GM21390 (cell line): ENCODE measurements around the gene SGCA.

Experiments used
- ATAC-seq: cut with Tn5 transposase; IDR thresholded peaks from one replicate; pipeline ENCODE4 v1.9.1; 2021; ENCODE audit not compliant: unreplicated experiment

The SGCA gene

DNA sequence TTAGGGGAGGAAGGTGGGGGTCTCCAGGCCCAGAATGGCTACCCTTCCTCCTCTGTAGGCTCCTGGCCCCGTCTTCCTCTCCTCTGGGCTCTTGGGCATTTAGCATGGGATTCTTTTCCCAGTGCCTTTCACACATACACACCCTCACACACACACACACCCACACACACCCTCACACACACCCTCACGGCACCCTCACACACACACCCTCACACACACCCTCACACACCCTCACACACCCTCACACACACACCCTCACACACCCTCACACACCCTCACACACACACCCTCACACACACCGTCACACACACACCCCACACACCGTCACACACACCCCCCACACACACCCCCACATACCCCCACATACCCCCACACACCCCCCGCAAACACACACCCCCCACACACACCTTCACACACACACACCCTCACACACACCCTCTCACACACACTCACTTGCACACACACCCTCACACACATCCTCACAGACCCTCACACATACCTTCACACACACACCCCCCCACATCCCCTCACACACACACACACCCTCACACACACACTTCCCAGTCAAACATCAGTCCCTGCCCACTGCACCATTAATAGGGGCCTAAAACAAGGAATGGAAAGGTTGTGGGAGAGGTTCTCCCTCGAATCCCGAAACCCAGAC, 845 bp downstream of the SGCA start:
- ATAC-seq: no peak

GRCh38 chr17:50167371-50167770, 1.6 kb downstream of the SGCA start:
- no peak for ATAC-seq

DNA sequence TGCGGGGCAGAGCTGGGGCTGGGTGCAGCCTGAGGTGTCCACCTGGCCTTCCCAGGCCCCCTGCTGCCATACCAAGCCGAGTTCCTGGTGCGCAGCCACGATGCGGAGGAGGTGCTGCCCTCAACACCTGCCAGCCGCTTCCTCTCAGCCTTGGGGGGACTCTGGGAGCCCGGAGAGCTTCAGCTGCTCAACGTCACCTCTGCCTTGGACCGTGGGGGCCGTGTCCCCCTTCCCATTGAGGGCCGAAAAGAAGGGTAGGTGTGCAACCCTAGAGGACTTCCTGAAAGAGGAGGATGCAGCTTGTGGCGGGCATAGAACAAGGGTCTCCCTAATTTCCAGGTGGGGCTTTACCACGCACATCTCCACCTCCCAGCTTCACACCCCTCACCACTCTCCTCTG, 2.5 kb downstream of the SGCA start:
- no peak for ATAC-seq

DNA sequence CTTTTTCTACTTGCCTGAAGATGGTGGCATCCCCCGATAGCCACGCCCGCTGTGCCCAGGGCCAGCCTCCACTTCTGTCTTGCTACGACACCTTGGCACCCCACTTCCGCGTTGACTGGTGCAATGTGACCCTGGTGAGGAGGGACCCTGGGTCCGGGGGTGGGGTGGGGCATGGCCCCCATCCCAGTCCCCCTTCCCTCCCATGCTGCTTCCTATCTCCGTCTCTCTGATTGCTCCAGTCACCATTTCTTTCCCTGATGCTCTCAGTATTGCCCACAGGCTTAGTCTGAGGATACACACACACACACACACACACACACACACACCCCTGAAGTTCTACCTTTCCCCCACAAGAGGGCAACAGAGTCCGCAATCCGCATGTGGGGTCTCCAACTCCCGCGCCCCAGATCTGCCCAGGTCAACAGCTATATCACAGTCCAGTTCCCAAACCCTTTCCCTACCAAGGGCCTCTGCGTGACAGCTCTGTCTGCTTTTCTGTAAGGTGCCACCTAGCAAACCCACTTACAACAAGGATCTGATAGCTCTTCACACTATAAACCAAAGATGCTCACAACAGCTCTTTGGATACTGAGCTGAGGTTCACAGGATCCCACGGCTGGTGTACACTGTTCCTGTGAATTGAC, 3.4 kb downstream of the SGCA start:
- no peak for ATAC-seq

- ATAC-seq: no peak
These were observed 4.2 kb downstream of the SGCA start for GRCh38 chr17:50169881-50170459.

DNA sequence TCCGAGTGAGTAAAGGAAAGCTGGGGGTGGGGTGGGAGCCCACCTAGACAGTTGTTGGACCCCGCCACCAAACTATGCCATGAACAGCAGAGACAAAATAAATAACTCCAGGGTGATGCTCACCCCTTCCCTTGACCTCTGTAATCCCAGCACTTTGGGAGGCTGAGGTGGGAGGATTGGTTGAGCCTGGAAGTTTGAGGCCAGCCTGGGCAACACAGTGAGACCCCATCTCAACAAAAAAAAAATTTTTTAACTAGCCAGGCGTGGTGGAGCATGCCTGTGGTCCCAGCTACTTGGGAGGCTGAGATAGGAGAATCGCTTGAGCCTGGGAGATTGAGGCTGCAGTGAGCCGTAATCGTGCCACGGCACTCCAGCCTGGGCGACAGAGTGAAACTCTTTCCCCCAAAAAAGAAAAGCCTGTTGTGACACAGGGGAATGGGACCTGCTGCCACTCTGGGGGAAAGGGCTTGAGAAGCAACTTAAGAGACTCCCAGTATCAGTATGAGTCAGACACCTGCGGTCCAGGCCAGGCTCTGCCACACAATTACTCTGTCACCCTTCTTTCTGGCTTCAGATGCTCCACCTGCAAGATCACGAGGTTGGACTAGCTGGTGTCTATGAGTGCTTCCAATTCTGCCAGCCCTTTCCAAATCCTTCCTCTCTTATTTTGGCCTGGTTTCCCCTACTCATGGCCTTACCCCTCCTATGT, 5.0 kb downstream of the SGCA start:
- ATAC-seq: peak; percentile 79

- no peak for ATAC-seq
These were observed 5.7 kb downstream of the SGCA start for GRCh38 chr17:50171371-50172071.

- ATAC-seq: no peak
These were observed 6.3 kb downstream of the SGCA start for GRCh38 chr17:50172130-50172529.

DNA sequence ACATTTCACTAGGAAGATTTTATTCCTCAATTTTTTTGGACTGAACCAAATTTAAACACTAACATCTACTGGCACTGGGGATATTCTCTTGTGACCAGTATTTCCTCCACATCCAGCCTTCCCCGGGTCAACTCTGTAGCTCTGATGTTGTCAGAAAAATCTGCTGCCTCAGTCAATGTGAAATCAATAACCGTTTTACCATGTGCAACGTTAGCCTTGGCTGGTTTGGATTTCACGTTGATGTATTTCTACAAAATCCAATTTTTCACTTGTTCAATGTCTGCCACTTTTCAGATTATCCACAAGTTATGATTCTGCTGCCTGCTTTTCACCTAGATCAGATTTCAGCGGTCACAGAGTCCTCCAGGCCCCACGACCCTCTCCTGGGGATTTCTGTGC, 7.1 kb downstream of the SGCA start:
- ATAC-seq: no peak

GRCh38 chr17:50173335-50173941, 7.6 kb downstream of the SGCA start:
- ATAC-seq: no peak

- ATAC-seq: no peak
These were observed 8.6 kb downstream of the SGCA start for GRCh38 chr17:50174444-50174843.

GRCh38 chr17:50175035-50175807, 9.4 kb downstream of the SGCA start:
- ATAC-seq: no peak

GRCh38 chr17:50176559-50177357, 11.0 kb downstream of the SGCA start:
- no peak for ATAC-seq

DNA sequence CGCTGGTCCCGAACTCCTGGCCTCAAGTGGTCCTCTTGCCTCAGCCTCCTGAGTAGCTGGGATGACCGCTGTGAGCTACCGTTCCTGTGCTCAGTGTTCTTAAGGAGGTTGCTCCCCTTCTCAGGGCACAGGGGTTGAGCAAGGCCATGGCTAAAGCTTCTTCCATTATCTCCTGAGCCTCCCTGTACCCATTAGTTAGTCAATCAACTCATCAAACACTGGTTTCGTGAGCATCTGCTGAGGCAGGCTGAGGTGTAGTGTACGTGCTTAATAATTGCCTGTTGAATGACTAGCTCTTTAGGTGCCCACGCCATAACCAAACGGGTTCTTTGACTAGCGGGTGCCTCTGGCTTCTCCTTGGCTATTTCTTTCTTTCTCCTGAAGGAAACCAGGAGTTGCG, 11.7 kb downstream of the SGCA start:
- ATAC-seq: no peak

GRCh38 chr17:50177983-50178834, 12.4 kb downstream of the SGCA start:
- peak; percentile 74 for ATAC-seq

- no peak for ATAC-seq
These were observed 14.3 kb downstream of the SGCA start for GRCh38 chr17:50180111-50180510.

DNA sequence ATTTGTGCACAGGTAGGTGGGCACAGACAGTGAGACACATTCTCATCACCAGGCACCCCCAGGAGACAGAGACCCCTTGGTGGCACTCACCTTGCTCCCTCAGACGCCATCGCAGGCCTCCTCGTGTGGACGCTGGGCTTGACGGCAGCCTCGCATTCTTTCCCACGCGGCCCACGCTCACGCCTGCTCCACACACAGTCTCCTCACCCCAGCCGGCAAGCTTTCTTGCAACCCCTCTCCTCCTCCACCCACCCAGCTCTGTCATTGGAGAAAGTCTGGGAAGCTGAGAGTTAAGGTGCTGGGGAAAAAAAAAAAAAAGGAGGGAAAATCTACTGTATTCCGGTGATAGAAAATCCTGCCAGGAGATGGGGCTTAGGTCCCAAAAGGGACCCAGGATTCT, 14.8 kb downstream of the SGCA start:
- ATAC-seq: no peak

- no peak for ATAC-seq
These were observed 15.3 kb downstream of the SGCA start for GRCh38 chr17:50181144-50181543.
